Peyer's patch (tissue), 4 donors: ENCODE measurements around the gene CCDC149. TPM values are rescaled to one million over a fixed set of nuclear protein-coding genes. Genes with fewer than 3 reads are reported as not detected.

Experiments used
- DNase-seq, 3 donors: peaks; one replicate each; pipeline ENCODE4 v3.0.0-alpha.2; 2017 to 2019
- H3K27ac ChIP-seq, 4 donors: fragments of 200-600 bp; sonication (generic); one replicate each; pipeline ENCODE4 v1.5.1; 2016 to 2019
- H3K27me3 ChIP-seq, 2 donors: fragments of 200-600 bp; sonication (generic); one replicate each; pipeline ENCODE4 v1.5.1; 2019
- H3K36me3 ChIP-seq, 3 donors: fragments of 200-600 bp; sonication (generic); one replicate each; pipeline ENCODE4 v1.5.1; 2016 to 2019
- H3K4me1 ChIP-seq, 4 donors: fragments of 200-600 bp; sonication (generic); one replicate each; pipeline ENCODE4 v1.5.1; 2016 to 2019
- H3K4me3 ChIP-seq, 4 donors: fragments of 200-600 bp; sonication (generic); 1 replicate in 3 of 4; 2 replicates in 1 of 4; pipeline ENCODE4 v1.5.1; 2016 to 2019; ENCODE audit warnings: mild to moderate bottlenecking in 1 of 4
- H3K9me3 ChIP-seq, 4 donors: fragments of 200-600 bp; sonication (generic); one replicate each; pipeline ENCODE4 v1.5.1; 2016 to 2019; ENCODE audit warnings: mild to moderate bottlenecking in 1 of 4
- POLR2A ChIP-seq, 2 donors: fragments of 450-650 bp; IDR thresholded peaks; one replicate each; pipeline ENCODE4 v1.5.1; 2017; ENCODE audit warnings: antibody characterized with exemption in 2 of 2, mild to moderate bottlenecking in 2 of 2, moderate library complexity in 2 of 2
- total RNA-seq, 4 donors: library from RNA; depleted of rRNA; stranded (reverse); fragments of >200 nt; gene quantifications; one replicate each; pipeline ENCODE4 v1.1.0, GENCODE V29; 2016
- TF ChIP-seq, protein P1 (sequence below), 6 experiments: fragments of 450-650 bp in 4 of 6; fragments of 200-600 bp in 2 of 6; sonication (generic) in 1 of 6; IDR thresholded peaks; one replicate each; pipeline ENCODE4 v1.5.1; 2017 to 2019; ENCODE audit warnings: antibody characterized with exemption in 6 of 6, mild to moderate bottlenecking in 3 of 6, moderate library complexity in 1 of 6

CCDC149 gene
- total RNA-seq, 4 donors from 2014 or later: 4.2 to 32.2 (median 6.4) TPM

DNA sequence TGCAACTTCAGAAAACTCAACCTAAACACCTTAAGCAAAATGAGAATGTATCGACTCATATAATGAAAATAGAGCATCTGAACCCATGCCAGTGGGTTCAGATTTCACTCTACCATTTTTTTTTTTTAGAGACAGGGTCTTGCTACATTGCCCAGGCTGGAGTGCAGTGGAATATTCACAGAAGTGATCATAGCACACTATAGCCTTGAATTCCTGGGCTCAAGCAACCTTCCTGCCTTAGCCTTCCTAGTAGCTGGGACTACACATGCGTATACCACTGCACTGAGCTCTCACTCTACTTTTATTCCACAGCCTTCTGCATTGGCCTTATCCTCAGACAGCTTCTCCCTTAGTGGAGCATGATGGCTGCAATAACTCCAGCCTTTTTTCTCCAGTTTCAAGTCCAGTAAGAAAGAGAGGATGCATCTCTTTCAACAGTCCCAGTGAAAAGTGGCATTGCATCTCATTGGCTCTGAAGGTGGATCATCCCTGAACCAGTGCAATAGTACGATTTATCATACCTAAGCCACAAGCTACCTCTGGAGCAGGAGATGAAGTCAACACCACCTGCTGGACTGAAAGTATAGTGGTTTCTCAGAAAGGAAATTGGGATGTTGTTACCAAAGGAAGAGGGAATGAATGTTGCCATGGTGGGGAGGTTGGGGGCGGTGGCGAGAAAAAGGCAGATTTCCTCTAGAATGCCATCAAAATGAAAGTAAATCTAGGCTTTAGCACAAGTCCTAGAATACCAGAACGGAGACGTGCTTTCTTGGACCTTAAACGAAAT, 119.4 kb downstream of the CCDC149 start:
- TF ChIP-seq, protein P1, sequence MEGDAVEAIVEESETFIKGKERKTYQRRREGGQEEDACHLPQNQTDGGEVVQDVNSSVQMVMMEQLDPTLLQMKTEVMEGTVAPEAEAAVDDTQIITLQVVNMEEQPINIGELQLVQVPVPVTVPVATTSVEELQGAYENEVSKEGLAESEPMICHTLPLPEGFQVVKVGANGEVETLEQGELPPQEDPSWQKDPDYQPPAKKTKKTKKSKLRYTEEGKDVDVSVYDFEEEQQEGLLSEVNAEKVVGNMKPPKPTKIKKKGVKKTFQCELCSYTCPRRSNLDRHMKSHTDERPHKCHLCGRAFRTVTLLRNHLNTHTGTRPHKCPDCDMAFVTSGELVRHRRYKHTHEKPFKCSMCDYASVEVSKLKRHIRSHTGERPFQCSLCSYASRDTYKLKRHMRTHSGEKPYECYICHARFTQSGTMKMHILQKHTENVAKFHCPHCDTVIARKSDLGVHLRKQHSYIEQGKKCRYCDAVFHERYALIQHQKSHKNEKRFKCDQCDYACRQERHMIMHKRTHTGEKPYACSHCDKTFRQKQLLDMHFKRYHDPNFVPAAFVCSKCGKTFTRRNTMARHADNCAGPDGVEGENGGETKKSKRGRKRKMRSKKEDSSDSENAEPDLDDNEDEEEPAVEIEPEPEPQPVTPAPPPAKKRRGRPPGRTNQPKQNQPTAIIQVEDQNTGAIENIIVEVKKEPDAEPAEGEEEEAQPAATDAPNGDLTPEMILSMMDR (IDR thresholded peaks at IDR 0.05): peak in 2 of 6 experiments; percentile 23 to 25
- no peak for TF ChIP-seq POLR2A (IDR thresholded peaks at IDR 0.05)
- Histone ChIP-seq H3K27me3 (no peaks in the 10 kb centered on the region), H3K27ac (peak overlapping the region in 2 of 4 donors; percentile 53 to 85), H3K36me3 (no peaks in the 10 kb centered on the region), H3K9me3 (no peaks in the 10 kb centered on the region), H3K4me1 (peaks cover 0 to 6% (median 0%) of the 10 kb centered on the region in 4 donors), H3K4me3 (no peak overlapping the region)
- DNase-seq: no peak

DNA sequence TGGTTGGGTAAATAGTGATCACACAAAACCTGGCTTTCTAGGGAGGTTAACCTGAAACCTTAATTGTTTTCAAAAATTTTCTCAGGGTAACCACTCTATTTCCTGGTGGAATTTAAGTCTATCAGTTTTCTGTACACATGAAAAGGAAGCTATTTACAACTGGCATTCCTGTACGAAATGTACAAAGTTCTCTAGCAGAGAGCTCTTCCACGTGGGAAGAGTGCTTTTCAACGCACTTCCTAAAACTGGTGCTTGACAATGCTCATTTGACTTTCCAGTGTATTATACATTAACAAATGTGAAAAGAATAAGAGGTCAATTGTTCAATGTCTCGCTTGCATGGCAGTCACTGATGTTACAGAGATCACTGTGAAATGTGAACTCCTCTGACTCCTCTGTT, 120.3 kb downstream of the CCDC149 start:
- no peak for DNase-seq
- H3K27ac ChIP-seq: no peak overlapping the region
- no peaks in the 10 kb centered on the region for H3K36me3 ChIP-seq
- H3K9me3 ChIP-seq: no peaks in the 10 kb centered on the region
- H3K4me3 ChIP-seq: no peak overlapping the region
- peaks cover 0 to 6% (median 0%) of the 10 kb centered on the region in 4 donors for H3K4me1 ChIP-seq
- H3K27me3 ChIP-seq: no peaks in the 10 kb centered on the region
- TF ChIP-seq, protein P1 (IDR thresholded peaks at IDR 0.05): no peak
- TF ChIP-seq POLR2A (IDR thresholded peaks at IDR 0.05): no peak

- Histone ChIP-seq H3K27me3 (no peaks in the 10 kb centered on the region), H3K4me1 (peaks cover 0 to 6% (median 0%) of the 10 kb centered on the region in 4 donors), H3K27ac (no peak overlapping the region), H3K4me3 (no peak overlapping the region), H3K36me3 (no peaks in the 10 kb centered on the region), H3K9me3 (no peaks in the 10 kb centered on the region)
- no peak for DNase-seq
- no peak for TF ChIP-seq POLR2A (IDR thresholded peaks at IDR 0.05)
- TF ChIP-seq, protein P1 (IDR thresholded peaks at IDR 0.05): no peak
Measured at GRCh38 chr4:24791043-24791442, 121.8 kb downstream of the CCDC149 start.

- H3K4me1 ChIP-seq: no peaks in the 10 kb centered on the region
- H3K27ac ChIP-seq: no peak overlapping the region
- DNase-seq: no peak
- no peaks in the 10 kb centered on the region for H3K27me3 ChIP-seq
- no peak overlapping the region for H3K4me3 ChIP-seq
- TF ChIP-seq POLR2A (IDR thresholded peaks at IDR 0.05): no peak
- TF ChIP-seq, protein P1 (IDR thresholded peaks at IDR 0.05): no peak
- H3K9me3 ChIP-seq: no peaks in the 10 kb centered on the region
- H3K36me3 ChIP-seq: no peaks in the 10 kb centered on the region
Measured at GRCh38 chr4:24783506-24783905, 129.3 kb downstream of the CCDC149 start.

DNA sequence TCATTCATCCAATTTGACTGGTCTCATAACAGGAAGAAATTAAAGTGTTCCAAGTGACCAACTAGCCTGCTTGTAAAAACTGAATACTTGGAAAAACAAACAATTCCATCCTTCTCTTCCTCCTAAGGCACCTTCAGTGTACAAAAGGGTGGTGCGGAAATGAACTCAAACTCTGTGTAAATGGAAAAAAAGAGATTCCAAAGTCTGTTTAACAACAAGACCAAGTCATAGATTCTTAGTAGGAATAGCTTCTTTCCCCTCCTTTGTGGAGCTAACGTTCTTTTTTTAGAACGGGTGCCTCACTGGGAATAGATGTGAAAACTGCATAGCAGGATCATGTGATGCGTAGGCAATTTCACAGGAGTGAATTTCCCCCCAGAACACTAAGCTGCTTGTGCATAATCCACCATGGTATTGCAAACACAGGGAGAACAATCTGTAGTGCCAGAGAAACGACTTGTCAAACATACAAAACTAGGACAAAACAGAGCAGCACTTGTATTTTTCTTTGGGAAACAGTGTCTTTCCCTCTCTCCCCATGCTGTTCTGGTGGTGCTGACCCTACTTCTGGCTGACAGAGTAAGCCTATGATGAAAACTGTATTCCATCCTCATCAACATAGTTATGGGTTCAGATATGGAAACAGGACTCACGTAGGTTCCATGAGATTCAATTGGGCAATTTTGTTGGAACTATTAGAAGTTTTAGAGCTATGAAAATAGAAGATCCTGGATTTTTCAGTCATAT, 130.7 kb downstream of the CCDC149 start:
- Histone ChIP-seq H3K9me3 (no peaks in the 10 kb centered on the region), H3K4me3 (no peak overlapping the region), H3K36me3 (no peaks in the 10 kb centered on the region), H3K4me1 (no peaks in the 10 kb centered on the region), H3K27me3 (no peaks in the 10 kb centered on the region), H3K27ac (peak overlapping the region in 1 of 4 donors; percentile 29)
- TF ChIP-seq POLR2A (IDR thresholded peaks at IDR 0.05): no peak
- TF ChIP-seq, protein P1 (IDR thresholded peaks at IDR 0.05): no peak
- DNase-seq: no peak
